NCI-H1048 (cell line): Measurements from ENCODE around the gene IQSEC1.

Source experiments
- DNase-seq: peaks from one replicate; lab custom pipeline; 2025; lab: John Stamatoyannopoulos, UW

The IQSEC1 gene

DNA sequence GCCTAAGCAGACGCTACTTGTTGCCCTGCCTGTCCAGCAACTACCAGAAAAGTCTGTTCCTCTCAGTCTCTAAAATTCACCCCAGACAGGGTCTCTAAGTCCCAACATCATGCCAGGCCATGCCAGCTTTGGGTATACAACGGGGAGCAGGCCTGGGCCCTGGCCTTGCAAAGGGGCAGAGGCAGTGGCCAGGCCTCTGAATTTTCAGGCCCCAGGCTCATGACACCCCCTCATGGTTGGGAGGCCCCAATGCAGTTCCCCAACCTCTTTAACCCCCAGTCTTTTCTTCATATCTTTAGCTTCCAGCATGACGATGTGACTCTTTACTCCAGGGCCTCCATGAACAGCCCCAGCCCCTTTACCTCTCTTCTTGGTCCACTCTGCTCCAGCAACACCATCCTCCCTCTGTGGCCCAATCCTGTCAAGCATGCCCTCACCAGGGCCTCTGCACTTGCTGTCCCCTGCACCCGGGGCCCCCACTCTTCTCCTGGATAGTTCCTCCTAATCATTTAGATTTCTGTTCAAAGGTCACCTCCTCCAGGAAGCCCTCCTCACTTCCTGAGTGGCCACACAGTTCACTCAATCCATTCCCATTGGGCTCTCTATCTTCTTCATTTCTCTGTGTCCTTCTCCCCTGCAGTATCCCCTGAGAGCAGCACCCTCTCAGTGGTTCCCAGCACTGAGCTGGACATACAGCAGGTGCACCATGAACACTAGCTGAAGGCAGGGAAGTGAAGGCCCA lies 4.8 kb downstream of the IQSEC1 start:
- DNase-seq: no peak

DNA sequence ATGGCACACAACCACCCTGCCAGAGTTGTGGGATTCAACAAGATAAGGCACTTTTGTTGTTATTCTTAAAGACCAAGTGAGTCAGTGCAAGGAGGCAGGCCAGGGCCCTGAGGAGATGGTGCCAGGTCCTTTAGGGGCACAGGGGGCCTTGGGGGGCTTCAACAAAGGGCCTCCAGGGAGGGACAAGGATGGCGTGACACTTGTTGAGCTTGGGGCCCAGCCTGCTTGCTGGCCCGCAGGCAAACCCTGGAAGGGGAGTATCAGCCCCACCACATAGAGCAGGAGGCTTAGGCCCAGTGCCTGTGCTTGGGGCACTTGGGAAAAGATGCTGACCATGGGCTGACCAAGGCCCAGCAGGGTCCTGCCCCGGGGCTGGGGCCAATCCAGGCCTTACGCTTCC lies 5.5 kb downstream of the IQSEC1 start:
- DNase-seq: no peak

DNA sequence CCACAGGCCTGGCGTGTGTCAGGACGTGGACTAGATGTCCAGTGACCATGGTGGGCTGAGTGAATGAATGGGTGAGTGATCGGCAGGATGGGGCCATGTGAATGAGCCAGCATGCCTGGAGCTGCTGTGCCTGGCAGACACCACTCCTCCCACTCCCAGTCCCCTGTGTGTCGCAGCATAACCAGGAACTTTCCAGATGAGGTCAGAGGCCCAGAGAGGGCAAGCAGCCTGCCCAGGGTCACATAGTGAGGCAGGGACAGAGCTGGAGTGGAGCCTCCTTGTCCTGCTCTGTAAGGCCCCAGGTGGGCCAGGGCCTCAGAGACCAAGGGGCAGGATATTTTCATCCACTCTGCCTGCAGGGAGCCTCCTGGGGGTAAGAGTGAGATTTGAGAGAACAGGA lies 6.4 kb downstream of the IQSEC1 start:
- no peak for DNase-seq

DNA sequence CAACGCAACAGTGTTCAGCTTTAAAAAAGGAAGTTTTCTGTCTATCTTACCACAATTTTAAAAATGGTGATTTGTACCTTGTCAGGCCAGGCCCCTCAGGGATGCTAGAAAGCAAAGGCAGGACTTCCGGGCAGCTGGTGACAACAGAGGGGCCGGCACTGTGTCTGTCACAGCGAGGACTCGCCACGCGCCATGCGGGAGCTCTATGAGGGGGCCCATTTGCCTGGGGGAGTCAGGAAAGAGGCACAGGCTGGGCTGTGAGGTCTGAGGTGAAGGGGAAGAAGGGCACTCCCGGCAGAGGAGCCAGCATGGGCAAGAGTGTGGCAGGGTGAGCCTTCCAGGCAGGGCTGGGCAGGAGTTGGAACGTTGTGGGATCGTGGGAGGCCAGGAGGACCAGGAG lies 7.0 kb downstream of the IQSEC1 start:
- no peak for DNase-seq

DNA sequence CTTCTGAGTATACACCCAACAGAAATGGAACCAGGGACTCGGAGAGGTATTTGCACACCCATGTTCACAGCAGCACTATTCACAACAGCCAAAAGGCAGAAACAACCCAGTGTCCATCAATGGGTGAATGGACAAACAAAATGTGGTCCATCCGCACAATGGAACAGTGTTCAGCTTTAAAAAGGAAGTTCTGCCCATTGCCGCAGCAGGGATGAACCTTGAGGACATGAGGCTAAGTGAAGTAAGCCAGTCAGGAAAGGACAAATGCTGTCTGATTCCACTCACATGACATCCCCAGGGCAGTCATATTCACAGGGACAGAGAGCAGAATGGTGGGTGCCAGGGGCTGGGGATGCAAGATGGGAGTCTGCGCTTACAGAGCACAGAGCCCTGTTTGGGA lies 7.5 kb downstream of the IQSEC1 start:
- DNase-seq: no peak

DNA sequence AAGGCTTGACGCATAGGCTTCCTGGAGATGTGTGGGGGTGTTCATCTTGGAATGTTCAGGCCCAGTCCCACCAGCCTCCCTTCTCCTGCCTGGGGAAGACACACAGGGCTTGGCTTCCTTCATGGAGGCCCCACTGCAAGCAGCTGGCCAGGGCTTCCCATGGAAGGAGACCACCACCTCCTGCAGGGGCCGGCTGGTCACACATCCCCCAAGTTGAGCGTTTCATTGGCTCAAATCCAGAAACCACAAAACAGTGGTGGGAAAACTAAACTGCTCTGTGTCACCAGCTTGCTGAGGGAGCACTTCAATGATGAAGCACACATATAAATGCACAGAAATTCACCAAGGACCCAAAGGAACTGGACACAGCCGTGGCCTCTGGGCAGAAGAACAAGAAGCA lies 8.3 kb downstream of the IQSEC1 start:
- DNase-seq: no peak

DNA sequence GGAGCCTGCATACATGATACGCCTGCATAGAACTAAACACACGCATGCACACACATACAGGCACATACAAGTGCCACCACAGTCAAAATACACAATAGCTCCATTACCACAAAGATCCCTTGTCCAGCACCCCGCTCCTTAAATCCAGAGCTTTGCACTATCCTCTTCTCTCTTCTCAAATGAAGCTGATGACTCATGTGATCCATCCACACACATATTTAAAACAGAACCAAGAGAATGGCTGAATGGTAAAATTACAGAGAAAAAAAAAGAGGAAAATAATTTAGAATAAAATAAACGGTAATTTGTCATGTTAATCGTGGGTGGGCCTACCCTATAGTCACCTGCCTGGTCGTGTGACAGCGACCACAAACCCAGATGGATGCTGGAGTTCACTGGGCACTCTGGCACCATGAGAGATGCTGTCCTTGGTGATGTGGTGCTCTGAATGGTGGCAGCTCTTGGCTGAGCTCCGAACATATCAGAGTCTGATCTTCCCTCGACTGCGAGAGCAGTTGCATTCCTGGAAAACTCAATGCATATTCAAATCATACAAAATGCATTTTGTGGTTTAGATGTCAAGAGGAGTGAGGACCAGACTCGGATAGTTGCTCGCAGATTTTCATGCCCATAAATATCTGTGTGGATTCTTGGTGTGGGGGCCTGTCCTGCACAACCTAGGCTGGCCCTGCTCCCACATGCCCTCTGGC lies 8.9 kb downstream of the IQSEC1 start:
- DNase-seq: no peak

DNA sequence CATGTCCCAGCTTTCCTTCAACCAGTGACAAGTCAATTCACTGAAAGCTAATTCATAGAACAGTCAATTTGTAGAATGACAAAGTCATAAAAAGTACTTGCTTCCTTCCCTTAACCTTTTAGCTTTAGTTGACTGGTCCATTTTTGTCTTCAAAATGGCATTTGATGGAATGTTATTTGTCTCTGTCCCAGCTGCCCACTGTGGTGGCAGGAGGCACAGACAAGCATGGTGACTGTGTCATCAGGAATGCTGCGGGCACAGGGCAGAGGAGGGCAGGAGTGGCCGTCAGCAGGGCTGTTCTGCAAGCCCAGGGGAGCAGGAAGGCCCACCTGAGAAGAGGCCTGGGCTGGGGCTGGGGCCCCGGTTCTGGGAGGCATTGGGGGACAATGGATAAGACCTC lies 10.0 kb downstream of the IQSEC1 start:
- no peak for DNase-seq

DNA sequence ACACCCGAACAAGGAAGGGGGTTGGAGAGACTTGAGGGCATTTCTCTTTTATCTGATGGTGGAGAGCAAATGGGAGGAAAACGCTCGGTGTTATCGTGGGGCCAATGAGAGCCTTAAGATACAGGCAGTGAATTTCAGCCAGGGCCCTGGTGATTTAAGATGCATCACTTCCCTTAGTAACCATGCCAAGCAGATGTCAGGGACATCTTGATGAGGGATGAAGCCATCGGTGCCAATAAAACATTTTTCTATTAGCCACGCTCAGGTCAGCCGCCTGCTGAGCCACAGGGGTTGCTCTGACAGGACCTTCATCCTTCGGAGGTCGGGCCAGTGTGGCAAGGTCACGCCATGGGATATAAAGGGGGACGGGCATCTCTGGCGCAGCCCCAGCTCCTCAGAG lies 10.6 kb downstream of the IQSEC1 start:
- DNase-seq: no peak

DNA sequence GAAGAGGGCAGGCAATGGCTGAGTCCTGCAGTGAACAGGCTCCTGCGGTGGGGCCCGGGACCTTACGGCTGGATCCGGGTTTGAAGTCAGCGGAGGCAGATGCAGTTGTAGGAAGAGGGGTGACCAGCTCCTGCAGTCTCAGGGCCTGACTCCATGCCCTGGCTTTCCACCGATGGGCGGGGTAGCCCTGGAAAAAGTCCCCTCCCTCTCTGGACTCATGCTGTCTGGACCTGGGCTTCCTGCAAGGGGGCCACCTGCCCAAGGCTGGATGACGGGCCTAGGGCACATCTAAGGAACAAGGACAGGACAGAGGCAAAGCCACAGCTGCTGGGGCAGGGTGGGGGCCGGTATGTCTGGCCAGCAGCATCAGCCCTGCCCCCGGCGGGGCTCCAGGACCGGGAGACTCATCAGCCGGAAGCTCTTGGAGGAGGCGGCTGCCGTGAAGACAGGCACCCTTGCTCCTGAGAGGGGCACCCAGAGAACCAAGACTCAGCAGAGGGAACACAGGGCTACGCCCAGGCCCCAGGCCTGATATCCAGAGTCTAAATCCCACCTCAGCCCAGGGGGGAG lies 12.8 kb downstream of the IQSEC1 start:
- no peak for DNase-seq

DNA sequence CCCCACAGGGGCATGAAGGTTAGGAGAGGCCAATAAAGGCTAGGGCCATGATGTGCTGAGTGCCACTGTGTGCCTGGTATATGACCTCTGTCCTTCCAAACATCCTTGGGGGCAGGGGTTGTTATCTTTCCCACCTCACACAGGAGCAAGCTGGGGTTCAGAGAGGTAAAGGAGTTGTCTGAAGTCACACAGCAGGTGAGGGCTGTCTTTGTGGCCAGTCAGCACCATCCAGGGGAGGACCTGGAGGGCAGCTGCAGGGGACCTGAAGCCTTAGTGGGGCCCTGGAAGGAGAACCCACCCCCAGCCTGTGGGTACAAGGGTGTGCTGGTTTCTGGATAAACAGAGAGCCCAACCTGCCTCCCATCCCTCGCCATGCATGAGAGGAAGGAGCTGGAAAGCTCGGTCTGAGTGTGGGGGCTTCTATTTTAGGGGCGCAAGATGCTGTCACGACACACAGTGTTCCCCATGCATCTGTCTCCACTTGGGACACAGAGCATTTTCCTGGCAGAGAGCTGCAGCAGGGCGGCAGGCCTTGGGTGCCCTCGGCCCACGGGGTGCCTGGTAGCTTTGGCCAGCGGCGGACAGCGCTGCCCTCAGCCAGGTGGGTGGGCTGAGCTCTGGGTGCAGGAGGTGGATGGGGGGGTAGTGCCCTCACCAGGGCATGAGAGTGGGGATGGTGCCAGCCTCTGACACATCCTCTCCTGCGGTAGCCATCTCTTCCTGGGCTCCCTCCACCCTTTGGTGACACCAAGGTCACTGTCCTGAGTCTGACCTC lies 14.7 kb downstream of the IQSEC1 start:
- DNase-seq: no peak

DNA sequence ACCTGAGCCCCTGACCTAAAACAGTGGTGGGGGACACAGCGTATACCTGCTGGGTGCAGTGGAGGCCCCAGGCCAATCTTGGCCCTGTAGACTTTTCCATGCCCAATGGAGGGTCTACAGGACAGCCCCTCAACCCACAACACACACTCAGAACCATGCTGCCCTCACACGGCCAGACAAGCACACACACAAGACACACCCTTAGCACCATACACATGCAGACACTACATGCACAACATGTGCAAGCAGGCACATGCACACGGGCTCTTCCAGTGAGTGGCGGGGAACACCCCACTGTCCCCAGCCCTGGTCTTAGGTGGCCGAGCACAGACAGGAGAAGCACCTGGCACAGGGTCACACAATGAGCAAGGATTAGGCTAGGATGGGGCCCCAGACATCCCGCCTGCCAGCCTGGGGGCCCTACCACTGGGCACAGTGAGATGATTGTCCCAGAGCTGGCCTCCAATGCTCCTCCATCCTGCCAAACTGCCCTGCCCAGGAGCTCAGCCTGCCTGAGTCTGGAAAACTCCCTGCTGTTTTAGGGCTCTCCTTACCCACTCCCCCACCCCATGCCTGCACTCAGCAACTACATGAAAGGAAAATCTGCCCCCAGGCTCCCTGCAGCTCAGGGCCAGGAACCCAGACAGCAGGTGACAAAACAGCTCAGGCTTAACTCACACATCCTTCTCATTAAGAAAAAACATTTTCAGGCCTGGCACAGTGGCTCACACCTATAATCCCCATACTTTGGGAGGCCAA lies 15.8 kb downstream of the IQSEC1 start:
- DNase-seq: no peak

DNA sequence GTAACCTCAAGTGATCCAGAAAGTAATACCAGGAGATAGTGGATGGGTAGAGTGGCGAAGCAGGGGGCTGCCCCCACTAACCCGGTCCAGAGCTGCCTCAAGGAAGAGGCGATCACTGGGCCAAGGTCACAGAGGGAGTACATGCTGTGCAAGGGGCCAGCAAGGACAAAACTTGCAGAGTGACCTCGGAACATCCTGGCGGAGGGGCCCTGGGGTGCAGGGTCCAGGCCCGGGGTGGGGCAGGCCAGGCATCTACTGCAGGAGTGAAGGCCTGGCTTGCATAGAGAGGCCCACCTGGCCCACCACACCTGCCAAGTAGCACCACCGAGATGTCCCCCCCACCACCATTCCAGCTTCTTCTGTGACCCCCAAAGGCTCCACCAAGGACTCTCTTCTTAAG lies 17.6 kb downstream of the IQSEC1 start:
- no peak for DNase-seq

DNA sequence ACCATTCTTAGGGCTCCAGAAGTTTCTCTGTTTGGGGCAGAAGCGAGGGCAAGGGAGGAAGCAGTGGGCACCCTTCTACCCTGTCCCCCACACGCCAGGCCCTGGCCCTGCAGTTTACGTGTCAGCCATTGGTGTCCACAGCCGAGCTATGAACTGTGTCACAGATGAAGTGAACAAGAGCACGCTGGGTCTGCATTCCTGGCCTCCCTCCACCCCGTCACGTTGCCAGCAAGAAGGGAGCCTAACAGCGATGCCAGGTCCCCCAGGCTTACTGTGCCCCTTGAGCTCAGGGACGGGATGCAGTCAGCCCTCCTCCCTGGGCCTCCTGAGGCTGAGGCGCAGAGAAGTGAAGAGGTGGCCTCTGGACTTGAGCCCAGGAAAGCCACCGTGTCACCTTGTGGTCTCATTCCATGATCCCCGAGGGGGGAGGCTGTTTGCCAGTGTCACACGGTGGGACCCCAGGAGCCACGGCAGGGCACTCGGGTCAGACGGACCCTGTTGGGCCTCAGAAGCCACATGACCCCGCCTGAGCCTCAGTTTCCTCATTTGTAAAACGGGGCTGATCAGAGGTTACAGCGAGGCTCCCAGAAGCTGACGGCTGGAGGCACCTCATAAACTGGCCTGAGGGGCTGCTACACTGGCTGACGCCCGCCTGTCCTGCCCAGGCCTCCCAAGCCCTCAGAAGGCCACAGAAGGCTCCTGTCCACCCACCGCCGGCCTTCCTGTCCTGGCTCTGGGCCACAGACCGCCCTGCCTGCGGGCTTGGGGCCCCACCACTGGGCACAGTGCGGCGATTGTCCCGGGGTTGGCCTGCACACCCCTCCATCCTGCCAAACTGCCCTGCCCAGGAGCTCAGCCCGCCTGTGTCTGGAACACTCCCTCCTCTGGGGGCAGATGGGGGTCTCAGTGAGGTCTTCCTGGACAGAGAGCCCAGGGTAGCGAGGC lies 18.6 kb downstream of the IQSEC1 start:
- no peak for DNase-seq

DNA sequence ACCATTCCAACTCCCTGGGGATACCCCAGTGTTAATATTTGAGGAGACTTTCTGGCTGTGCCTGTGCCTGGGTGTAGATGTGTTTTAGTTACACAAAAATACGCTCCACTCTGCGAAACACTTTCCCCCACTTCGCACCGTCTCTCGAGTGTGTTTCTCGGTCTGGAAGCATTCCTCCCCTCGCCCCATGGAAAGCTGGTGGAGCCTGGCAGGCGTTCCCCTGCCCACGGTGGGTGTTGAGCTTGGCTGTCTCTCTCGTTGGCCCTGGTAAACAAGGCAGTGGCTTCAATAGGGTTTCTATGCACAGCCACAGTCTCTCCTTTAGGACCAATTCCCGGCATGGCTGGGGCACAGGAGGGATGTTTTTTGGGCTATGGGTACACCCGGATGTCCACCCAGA lies 19.3 kb downstream of the IQSEC1 start:
- no peak for DNase-seq

DNA sequence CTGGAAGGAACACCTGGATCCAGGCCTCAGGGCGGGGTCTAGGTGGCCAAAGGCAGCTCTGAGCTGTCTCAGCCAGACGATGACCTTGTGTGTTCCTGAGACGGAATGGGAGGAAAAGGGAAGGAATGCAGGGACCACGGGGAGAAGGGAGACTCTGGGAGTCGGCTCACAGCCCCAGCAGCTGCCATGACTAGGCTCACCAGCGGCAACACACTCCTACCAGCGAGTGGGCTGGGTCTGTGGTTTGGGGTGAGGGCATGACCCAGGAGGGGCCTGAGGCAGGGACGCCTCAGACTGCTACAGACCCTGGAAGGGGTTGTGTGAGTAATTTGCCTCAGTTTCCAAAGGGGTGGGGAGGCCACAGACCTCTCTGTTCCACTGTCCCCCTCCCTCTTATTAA lies 19.8 kb downstream of the IQSEC1 start:
- DNase-seq: no peak

DNA sequence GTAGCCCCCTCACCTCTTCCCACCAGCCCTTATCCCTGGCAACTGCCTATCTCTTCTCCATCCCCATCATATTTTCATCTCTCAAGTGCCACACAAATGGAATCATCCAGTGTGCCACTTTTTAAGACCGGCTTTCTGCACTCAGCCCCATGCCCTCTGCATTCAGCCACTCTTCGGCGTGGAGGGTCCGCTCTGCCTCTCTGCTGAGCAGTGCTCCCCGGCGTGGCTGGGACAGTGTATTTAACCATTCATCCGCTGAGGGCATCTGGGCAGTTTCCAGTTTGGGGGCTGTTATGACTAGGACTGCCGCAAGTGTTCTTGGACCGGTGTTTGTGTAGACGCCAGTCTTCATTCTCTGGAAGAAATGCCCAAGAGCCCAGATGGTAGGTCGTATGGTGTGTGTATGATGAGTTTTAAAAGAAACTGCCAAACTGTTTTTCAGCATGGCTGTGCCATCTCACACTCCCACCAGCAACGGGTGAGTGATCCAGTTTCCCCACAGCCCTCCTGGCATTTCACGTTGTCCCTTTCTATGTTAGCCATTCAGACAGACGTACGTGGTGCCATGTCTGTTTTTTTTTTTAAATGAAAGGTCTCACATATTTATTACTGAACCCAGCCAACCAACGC lies 20.9 kb downstream of the IQSEC1 start:
- no peak for DNase-seq

DNA sequence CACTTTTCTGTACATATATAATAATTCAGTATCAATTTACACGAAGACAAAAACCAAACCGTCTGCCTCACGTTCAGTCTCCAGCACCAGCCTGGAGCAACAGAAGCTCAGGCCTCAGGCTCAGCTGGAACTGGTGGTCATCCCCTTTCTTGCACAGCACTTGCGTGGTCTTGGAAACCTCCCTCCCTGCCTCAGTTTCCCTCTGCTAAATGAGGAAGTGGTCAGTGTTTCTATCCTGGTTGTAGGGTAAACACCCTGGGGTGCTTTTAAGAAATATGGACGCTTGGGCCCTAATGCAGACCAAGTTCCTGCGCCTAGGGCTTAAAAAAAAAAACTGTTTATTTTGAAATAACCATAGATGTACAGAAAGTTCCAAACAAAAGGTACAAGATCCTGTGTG lies 21.6 kb downstream of the IQSEC1 start:
- no peak for DNase-seq

DNA sequence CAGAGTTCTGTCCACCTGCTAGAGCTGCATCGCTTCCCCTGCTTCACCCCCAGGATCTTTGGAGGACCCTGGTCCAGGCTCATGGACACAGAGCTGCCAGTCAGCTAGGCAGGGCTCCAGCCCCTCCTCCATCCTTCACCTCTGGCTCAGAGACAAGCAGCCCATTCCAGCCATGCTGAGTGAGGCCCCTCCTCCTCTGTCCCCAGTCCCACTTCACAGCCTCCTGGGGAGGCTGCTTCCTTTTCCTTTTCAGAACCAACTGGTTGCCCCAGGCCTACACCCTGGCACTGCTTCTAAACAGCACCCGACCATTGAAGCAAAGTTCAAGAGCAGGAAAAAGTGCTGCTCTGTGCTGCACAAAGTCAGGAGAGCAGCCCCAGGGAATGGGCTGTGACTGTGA lies 22.2 kb downstream of the IQSEC1 start:
- DNase-seq: no peak

DNA sequence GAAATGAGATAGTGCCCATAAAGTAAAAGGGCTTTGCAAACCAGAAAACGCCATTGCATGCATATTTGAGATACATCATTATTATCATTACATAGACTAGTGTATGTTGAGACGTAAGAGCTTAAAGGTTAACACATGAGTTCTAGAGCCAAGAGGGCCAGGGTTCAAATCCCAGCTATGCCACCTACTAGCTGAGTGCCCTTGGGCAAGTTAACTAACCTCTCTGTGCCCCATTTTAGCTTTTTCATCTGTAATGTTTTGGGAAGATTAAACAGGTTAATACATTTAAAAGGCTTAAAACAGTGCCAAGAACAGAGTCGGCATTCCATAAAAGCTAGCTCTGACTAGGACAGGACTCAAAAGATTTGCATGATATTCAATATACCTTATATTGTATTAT lies 22.8 kb downstream of the IQSEC1 start:
- no peak for DNase-seq
